Loucy (cell line): ENCODE results near the gene WWOX.

Experiments used
- EZH2phosphoT487 ChIP-seq: fragments of 200-600 bp; IDR thresholded peaks from 2 replicates; pipeline ENCODE4 v1.6.1; 2018; ENCODE audit warnings: antibody characterized with exemption, mild to moderate bottlenecking, moderate library complexity, borderline replicate concordance
- TF ChIP-seq, protein P1 (sequence below): fragments of 200-600 bp; sonication (generic); conservative IDR thresholded peaks from 2 replicates; pipeline ENCODE4 v1.5.1; 2014; ENCODE audit warnings: mild to moderate bottlenecking, antibody characterized with exemption, low read length

DNA sequence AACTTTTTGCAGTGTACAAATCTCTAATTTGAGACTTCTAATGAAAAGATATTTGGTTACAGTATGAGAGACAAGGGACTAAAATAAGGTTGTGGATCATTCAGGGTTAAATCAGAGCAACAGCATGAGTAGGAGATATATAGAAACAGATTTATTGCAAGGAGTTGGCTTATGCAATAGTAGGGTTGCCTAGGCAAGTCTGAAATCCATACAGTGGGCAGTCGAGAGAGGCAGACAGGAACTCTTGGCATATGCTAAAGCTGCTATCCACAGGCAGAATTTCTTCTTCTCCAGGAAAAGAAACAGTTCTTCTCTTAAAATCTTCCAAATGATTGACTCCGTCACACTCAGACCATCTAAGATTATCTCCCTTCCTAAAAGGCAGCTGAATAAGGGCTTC is 1000.3 kb downstream of the WWOX start:
- no peak for TF ChIP-seq EZH2phosphoT487
- TF ChIP-seq, protein P1, sequence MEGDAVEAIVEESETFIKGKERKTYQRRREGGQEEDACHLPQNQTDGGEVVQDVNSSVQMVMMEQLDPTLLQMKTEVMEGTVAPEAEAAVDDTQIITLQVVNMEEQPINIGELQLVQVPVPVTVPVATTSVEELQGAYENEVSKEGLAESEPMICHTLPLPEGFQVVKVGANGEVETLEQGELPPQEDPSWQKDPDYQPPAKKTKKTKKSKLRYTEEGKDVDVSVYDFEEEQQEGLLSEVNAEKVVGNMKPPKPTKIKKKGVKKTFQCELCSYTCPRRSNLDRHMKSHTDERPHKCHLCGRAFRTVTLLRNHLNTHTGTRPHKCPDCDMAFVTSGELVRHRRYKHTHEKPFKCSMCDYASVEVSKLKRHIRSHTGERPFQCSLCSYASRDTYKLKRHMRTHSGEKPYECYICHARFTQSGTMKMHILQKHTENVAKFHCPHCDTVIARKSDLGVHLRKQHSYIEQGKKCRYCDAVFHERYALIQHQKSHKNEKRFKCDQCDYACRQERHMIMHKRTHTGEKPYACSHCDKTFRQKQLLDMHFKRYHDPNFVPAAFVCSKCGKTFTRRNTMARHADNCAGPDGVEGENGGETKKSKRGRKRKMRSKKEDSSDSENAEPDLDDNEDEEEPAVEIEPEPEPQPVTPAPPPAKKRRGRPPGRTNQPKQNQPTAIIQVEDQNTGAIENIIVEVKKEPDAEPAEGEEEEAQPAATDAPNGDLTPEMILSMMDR, result no peak
